HG02938 (cell line): Measurements from ENCODE around the gene NAT10.

ENCODE experiments used
- ATAC-seq: cut with Tn5 transposase; IDR thresholded peaks from one replicate; pipeline ENCODE4 v1.9.1; 2021; ENCODE audit warnings: mild to moderate bottlenecking, moderate library complexity; ENCODE audit not compliant: unreplicated experiment

The NAT10 gene

DNA sequence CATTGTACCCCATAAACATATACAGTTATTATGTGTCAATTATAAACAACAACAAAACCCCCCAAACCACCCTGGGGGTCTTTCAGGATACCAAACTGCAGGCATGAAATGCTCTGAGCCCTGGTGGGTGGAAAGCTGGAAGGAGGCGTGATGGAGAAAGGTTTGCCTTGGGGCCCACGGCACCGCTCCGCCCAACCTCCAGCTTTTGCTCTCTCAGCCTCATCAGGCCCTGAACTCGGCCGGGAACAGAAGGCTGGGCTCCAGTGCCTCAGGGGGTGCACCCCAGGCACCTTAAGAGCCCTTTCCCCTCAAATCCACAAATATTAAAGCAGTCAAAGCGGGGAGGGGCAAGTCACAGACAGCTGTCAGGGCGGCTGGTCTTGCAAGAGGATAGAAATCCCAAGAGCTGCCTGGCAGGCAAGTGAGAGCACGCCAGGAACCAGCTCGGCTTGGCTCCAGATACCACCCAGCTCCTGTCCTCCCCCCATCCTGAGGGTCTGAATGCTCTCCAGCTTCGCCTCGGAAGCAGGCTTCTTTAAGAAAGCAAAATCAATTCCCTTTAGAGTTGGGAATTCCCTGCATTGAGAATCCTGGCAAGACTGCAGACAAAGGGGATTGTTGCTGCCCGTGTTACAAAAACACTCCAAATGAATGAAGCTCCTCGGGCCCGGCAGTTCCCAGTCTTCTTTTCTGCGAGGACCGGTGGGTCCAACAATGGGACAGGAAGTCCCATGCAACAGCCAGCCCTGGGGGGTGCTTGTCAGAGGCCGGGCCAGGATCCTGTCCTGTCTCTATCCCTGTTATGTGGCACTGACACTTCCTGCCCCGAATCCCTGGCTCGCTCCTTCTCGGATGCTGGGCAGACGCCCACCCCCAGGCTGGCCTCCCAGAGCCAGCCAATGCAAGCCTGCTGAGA lies 80.8 kb downstream of the NAT10 start:
- ATAC-seq, result no peak

DNA sequence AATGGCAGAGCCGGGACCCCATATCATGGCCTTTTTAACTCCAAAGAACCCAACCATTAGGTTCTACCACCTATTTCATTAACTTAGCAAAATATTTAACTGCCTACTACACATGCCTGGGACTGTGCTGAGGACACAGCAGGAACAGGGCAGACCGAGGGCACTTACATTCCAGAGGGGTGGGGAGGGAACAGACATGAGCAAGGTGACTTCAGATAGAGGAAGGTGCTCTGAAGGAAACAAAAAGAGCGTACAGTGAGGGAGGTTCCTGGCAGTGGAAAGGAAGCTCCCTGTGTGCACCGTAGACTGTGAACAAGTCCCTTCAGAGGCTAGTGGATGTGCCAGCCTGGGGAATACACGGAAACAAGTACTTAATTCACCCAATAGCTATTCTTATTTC lies 82.8 kb downstream of the NAT10 start:
- no peak for ATAC-seq

DNA sequence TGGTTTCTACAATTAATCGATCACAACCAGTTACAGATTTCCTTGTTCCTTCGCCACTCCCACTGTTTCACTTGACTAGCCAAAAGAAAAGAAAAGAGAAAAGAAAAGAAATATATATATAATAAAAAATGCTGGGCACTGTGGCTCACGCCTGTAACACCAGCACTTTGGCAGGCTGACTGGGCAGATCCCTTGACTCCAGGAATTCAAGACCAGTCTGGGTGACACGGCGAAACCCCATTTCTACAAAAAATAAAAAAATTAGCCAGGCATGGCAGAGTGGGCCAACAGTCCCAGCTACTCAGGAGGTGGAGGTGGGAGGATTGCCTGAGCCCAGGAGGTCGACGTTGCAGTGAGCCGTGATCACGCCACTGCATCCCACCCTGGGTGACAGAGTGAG lies 83.8 kb downstream of the NAT10 start:
- no peak for ATAC-seq

DNA sequence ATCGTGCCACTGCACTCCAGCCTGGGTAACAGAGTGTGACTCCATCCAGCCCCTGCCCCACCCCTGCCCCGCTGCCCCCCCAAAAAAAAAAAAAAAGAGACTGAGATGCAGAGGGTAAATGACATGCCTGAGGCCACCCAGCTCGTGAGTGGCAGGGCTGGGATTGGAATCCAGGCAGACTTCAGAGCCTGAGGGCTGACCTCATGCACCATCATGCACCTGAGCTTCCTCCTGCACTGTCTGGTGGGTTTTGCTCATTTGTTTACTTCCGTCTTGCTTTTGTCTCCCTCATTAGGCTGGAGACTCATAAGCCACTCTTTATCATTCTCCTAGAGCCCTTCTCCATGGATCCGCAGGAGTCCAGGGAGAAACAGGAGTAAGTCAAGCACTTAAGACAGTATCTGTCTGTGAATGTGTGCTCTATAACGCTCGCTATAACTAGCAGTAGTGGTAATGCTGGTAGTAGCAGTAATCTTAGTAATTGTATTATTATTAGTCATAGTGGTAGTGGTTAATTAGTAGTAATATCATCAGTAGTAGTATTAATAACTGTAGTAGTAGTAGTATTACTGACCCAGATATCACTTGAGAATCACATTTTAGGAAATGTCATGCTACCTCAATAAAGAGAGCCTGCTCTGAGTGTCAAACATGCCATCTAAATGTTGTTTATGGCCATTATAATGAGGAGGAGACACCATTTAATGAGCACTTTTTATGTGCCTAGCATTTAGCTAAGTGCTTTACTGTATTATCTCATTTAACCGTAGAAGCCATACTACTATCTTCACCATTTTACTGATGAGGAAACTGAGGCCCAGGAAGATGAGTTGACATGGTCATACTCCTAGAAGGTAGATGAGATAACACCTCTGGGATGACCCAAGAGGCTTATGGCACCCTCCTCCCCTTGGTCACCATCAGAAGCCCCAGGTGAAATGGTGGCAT lies 85.0 kb downstream of the NAT10 start:
- ATAC-seq, result no peak

DNA sequence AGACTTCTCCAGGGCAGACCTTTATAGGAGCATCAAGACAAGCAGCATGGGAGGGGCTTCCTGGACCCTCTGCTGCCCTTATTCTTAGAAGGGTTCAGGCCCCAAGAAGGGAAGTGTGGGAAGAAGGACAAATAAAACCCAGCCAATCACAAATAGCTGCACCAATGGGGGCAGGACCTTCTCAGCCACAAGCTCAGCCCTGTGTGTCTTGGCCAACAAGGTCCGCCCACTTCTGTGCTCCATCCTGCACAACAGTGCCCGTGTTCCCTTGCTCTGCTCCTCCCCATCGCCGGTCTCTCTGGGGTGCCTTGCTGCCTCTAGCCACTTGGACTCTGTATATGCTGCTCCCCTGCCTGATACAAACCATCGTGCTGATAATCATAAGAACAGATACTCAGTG lies 86.1 kb downstream of the NAT10 start:
- ATAC-seq, result no peak

DNA sequence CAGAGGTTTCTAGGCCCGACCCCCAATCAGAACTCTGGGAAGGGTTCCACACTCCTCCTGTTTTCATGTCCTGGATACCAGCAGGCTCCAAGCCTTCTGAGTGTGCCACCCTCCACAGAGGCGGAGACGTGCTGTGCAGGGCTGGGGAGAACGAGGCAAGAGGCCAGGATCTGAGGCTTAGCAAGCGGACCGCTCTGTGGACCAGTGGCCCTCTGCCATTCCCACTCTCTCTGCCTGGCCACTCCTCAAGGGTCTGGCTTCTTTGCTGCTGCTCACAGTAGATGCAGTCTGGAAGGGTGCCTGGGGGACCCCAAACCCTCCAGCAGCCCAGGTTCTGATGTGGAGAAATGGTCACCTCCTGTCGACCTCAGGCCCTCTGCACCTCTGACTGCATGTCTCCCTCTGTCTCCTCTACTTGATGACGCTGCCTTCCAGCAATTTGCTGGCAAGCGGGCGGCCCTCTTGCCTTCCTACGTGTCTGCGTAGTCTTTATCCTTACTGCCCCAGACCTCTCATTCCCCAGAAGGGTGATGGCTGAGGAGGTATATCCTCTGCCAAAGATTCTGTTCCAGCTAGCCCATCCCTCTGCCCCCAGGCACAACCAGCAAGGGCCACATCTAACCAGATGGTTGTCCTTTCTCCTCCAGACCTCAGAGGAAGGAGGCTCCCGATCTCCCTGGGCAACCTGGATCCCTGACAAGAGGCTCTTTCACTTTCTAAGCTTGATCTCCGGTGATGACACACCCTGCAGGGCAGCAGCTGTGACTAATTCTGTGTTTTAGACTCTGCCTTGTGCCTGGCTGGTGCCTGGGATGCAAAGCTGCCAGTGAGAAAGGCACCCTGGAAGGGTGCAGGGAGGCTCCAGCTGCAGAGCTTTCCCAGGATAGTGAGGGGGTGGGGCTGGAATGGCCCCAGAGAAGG lies 87.3 kb downstream of the NAT10 start:
- ATAC-seq, result no peak

DNA sequence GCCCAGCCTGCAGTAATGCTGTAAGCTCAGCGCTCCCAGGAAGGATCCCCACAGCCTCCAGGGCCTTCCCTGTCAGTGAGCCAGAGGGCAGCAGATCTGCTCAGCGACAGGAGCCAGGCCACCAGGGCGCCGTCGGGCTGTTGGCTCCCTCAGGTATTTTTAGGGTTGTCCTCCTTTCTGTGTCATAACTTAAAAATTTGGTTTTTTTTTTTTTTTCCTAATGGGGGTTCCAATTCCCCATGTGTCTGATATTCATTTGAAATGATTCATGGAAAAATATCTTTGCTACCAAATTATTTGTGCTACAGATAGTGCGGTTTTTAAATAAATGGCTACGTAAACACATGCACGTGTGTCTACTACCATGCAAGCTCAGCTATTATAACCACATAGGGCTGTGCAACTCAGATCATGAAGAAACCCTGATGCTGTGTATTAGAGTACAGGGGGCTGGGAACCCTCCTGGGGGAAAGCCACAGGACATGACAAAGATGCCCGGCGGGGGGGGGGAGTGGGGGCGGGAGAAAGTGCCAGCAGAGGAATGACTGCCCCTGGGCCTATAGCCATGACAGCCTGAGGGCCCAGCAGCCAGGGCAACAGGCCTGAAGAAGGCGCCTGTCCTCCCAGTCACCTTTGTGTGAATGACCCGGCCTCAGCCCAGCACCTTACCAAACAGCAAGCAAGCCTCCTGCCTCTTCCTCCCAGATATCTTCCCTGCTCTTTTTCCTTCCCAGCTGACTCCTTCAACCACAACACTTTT lies 89.3 kb downstream of the NAT10 start:
- ATAC-seq, result no peak
